ES-I3 (cell line): ENCODE data around the gene RBM28.

Source experiments
- H3K36me3 ChIP-seq: 2 replicates; pipeline ENCODE4 v1.6.1; 2013; ENCODE audit warnings: mild to moderate bottlenecking, low read length, control low read depth, moderate library complexity; ENCODE audit not compliant: insufficient read depth
- H3K4me1 ChIP-seq: 2 replicates; pipeline ENCODE4 v1.6.1; 2013; ENCODE audit warnings: mild to moderate bottlenecking, control low read depth, low read length; ENCODE audit not compliant: insufficient read depth
- H3K9ac ChIP-seq: 2 replicates; pipeline ENCODE4 v1.6.1; 2013; ENCODE audit warnings: low read depth, mild to moderate bottlenecking, low read length, moderate library complexity
- H3K9me3 ChIP-seq: 2 replicates; pipeline ENCODE4 v1.6.1; 2013; ENCODE audit warnings: mild to moderate bottlenecking, low read length, moderate library complexity; ENCODE audit not compliant: control insufficient read depth, insufficient read depth

The RBM28 gene

GRCh38 chr7:128349466-128349825 lies 5.7 kb upstream of the RBM28 start:
- Histone ChIP-seq H3K4me1 (no peaks in the 10 kb centered on the region; the same call in 1 of the 2 replicates), H3K9me3 (no peaks in the 10 kb centered on the region), H3K9ac (no peak overlapping the region), H3K36me3 (no peaks in the 10 kb centered on the region)

DNA sequence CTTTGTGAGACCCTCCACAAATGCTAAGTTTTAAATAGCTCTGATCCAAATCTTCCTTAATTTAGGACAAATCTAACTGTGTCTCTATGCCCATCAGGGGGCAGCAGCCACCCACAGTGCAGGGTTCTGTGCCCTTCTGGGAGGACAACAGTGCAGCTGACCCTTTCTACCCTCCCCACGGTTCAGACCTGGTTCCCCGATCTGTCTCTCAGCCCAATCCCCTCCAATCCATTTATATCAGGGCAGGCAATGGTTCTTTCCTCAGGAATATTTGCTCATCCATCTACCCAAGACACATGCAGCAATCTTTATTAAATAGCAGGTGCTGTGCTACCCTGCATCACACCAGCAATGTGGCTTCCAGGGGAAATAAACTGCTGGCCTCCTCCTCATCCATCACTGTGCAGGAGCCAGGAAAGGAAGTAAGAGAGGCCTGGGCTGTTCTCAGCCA lies 4.0 kb upstream of the RBM28 start:
- H3K36me3 ChIP-seq: no peaks in the 10 kb centered on the region
- H3K9me3 ChIP-seq: no peaks in the 10 kb centered on the region
- no peak overlapping the region for H3K9ac ChIP-seq
- no peaks in the 10 kb centered on the region; the same call in 1 of the 2 replicates for H3K4me1 ChIP-seq

DNA sequence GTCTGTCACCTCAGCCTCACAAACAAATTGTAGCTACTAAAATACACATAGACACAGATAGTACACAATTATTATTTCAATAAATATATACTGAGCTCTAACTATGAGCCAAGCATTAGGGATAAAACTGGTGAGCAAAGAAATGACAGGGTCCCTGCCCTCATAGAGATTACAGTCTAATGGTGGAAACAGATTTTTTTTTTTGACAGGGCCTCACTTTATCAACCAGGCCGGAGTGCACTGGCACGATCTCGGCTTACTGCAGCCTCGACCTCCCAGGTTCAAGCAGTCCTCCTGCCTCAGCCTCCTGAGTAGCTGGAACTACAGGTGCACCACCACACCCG lies 695 bp upstream of the RBM28 start:
- Histone ChIP-seq H3K9me3 (no peaks in the 10 kb centered on the region), H3K9ac (no peak overlapping the region), H3K4me1 (no peaks in the 10 kb centered on the region), H3K36me3 (no peaks in the 10 kb centered on the region)

DNA sequence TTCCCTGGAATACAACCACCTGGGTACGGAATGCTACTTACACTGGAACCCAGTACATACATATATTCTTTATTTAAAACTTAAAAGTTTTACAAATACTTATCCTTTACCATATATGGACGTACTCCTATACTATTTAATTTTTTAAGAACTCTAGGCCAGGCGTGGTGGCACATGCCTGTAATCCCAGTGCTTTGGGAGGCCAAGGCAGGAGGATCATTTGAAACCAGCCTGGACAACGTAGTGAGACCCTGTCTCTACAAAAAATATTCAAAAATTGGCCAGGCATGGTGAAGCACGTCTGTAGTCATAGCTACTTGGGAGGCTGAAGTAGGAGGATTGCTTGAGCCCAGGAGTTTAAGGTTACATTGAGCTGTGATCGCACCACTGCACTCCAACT lies 2.0 kb downstream of the RBM28 start:
- H3K9me3 ChIP-seq: no peaks in the 10 kb centered on the region
- peaks cover 9% of the 10 kb centered on the region; the same call in 1 of the 2 replicates for H3K36me3 ChIP-seq
- no peaks in the 10 kb centered on the region for H3K4me1 ChIP-seq
- no peak overlapping the region for H3K9ac ChIP-seq

DNA sequence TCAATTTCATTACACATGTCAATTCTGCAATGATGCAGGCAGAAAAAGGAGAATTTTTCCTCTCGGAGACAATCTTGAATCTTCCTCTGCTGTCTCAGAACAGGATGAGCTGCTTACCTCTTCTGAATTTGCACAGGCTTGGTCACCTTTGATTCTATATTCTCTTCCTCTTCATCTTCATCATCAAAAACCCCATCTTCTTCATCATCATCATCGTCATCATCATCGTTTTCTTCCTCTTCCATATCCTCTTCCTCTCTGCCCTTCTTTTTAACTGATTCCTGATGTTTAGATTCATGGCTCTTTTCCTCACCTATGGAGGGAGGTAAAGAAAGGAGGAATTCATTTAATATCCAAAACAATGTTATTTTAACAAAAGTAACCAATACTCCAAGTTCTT lies 8.0 kb downstream of the RBM28 start:
- H3K9me3 ChIP-seq: no peaks in the 10 kb centered on the region
- peaks cover 16% of the 10 kb centered on the region for H3K36me3 ChIP-seq
- no peaks in the 10 kb centered on the region for H3K4me1 ChIP-seq
- no peak overlapping the region for H3K9ac ChIP-seq

GRCh38 chr7:128324368-128324680 lies 19.4 kb downstream of the RBM28 start:
- Histone ChIP-seq H3K36me3 (no peaks in the 10 kb centered on the region; the same call in none of the 2 replicates), H3K4me1 (no peaks in the 10 kb centered on the region), H3K9ac (no peak overlapping the region), H3K9me3 (no peaks in the 10 kb centered on the region)

DNA sequence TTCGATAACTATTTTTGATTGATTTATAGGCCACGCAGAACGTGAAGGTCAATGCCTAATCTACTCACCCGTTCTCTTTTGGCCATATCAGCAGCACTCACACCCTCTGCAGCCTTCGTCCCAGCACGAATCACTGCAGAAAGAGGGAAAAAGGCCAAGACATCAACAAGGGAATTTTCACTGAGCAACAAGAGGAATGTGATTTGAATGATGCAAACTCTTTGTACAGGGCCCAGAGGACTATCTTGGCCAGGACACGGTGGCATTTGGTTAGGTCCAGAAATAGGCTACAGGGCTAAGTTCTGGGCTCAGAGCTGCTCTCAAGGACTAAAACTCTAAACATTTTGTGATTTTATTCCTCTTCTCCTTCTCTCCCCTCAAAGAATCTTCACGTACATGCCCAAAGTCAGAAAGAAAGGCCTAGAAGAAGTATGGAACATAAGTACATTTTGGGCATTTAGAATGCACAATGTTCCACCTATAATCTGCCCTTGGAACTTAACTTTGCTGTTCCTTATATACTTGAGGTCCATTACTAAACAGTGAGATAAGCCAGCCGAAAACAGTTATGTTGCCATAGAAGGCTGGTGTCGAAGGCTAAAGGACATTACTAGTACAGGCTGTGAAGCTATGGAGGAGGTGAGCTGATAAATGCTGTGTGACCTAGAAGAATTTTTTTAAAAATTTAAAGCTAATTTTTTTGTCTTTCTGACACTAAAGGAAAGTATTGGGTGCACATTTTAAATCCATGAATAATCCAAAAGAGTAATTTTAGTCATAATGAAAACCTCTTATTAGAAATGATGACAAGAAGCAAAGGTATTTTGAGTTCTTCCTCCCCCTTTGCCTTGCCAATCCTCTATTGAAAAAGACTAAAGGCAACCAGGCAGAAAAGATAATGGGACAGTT lies 20.0 kb downstream of the RBM28 start:
- H3K9me3 ChIP-seq: no peaks in the 10 kb centered on the region
- no peaks in the 10 kb centered on the region for H3K4me1 ChIP-seq
- no peak overlapping the region for H3K9ac ChIP-seq
- H3K36me3 ChIP-seq: no peaks in the 10 kb centered on the region; the same call in none of the 2 replicates

DNA sequence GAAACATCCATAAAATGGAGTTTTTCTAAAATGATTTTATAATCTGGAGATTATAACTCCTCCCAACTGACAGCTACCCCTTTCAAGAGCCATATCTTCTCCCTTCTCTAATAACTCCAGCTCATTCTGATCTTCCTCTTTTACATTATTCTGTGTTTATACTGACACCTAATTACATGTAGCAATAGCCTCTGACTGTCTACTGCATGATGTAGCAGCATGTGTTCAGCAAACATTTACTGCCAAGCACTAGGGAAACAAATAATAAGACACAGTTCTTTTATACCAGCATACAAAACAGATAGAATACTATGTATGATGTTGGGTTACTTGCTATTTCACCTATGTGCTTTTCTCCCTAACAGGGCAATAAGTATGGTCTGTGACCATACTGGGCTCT lies 20.7 kb downstream of the RBM28 start:
- H3K9me3 ChIP-seq: no peaks in the 10 kb centered on the region
- no peaks in the 10 kb centered on the region for H3K4me1 ChIP-seq
- no peak overlapping the region for H3K9ac ChIP-seq
- peaks cover 3% of the 10 kb centered on the region for H3K36me3 ChIP-seq

DNA sequence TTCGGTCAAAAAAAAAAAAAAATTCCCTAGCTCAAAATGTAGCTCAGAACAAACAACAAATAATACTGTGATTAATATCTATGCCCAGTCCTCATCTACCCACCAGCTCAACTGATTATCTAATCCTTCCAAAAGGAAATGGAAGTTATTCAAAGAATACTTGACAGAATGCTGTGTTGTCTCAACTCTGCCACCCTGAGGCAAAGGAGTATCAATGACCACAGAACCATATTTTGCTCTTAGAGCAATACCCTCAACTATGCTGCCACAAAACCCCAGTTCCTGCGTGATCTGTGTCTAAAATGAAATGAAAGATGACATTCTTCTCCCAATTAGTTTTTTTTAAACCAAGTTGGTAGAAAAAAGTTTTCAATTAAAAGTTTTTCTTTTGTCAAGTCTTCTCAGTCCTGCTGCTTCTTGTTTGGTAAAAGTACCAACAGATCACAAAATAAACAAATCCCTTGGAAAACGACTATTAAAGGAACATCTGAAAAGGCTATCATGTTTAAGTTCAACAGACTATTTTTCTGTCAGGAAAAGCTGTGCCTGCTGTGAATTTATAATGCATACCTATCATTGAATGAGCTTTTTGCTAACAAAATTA lies 21.6 kb downstream of the RBM28 start:
- no peaks in the 10 kb centered on the region for H3K9me3 ChIP-seq
- H3K9ac ChIP-seq: no peak overlapping the region
- H3K36me3 ChIP-seq: peaks cover 12% of the 10 kb centered on the region
- H3K4me1 ChIP-seq: no peaks in the 10 kb centered on the region

- H3K4me1 ChIP-seq: no peaks in the 10 kb centered on the region
- H3K9ac ChIP-seq: no peak overlapping the region
- H3K36me3 ChIP-seq: peaks cover 17% of the 10 kb centered on the region
- no peaks in the 10 kb centered on the region for H3K9me3 ChIP-seq
These were observed 22.7 kb downstream of the RBM28 start for GRCh38 chr7:128321044-128321422.

- Histone ChIP-seq H3K36me3 (peaks cover 22% of the 10 kb centered on the region), H3K9me3 (no peaks in the 10 kb centered on the region), H3K9ac (no peak overlapping the region), H3K4me1 (no peaks in the 10 kb centered on the region)
These were observed 25.0 kb downstream of the RBM28 start for GRCh38 chr7:128318691-128319090.

DNA sequence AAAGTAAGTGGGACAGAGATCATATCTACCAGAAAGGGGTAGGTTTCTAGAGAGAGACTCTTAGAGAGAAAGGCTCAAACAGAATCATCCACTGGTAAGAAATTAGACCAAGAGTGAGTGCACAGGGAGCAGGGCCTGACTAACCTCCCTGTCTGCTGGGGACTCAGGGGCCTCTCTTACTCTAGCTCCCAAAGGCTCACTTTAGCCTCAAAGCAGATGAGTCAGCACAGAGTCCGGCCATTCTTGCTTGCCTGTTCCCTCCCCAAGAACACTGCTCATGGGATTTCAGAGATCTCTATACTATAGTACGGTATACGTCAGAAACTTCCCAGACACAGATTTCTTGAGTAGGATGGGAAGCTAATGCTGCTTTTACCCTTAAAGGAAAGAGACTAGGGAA lies 32.7 kb downstream of the RBM28 start:
- Histone ChIP-seq H3K36me3 (peaks cover 29% of the 10 kb centered on the region), H3K9ac (no peak overlapping the region), H3K4me1 (no peaks in the 10 kb centered on the region), H3K9me3 (no peaks in the 10 kb centered on the region)

DNA sequence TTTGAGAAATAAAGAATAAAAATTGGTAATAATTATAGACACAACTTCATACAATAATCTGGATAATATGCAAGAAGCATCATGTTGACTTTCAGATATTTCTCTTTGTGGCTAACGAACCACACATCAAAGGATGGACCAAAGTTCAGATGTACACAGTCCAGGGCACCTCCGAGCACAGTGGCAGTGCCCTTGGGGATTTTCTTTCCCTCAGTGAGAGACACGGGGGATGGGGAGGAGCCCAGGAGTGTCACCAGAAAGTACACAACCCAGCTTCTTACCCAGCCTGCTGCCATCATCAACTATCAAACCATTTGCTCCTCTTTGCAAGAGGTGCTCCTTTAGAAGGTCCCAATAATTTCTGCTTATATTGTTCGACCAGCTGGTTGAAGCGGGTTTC lies 33.2 kb downstream of the RBM28 start:
- Histone ChIP-seq H3K9me3 (no peaks in the 10 kb centered on the region), H3K9ac (no peak overlapping the region), H3K4me1 (no peaks in the 10 kb centered on the region), H3K36me3 (peaks cover 29% of the 10 kb centered on the region)

GRCh38 chr7:128309976-128310375 lies 33.7 kb downstream of the RBM28 start:
- Histone ChIP-seq H3K4me1 (no peaks in the 10 kb centered on the region), H3K36me3 (peaks cover 28% of the 10 kb centered on the region), H3K9me3 (no peaks in the 10 kb centered on the region), H3K9ac (no peak overlapping the region)

DNA sequence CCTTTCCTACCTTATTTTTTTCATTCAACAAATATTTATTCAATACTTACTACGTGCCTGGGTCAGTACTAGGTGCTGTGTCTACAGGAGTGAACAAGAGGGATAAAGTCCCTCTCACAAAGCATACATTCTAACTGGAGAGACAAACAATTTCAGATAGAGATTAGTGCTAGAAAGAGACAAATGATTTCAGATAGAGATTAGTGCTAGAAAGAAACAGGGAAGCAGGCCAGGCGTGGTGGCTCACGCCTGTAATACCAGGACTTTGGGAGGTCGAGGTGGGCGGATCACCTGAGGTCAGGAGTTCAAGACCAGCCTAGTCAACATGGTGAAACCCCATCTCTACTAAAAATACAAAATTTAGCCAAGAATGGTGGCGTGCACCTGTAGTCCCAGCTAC lies 34.6 kb downstream of the RBM28 start:
- Histone ChIP-seq H3K4me1 (no peaks in the 10 kb centered on the region), H3K36me3 (peaks cover 24% of the 10 kb centered on the region), H3K9ac (no peak overlapping the region)

More for the DNA sequence above, 34.6 kb downstream of the RBM28 start:
- H3K9me3 ChIP-seq: no peaks in the 10 kb centered on the region
